DMS153 treated with DMSO at 0.1 percent for 48 hours (cell line): ENCODE measurements around the gene RBM15.

Experiments used
- DNase-seq: peaks from one replicate; lab custom pipeline; 2025; ENCODE audit not compliant: unreplicated experiment; lab: John Stamatoyannopoulos, UW

The RBM15 gene

DNA sequence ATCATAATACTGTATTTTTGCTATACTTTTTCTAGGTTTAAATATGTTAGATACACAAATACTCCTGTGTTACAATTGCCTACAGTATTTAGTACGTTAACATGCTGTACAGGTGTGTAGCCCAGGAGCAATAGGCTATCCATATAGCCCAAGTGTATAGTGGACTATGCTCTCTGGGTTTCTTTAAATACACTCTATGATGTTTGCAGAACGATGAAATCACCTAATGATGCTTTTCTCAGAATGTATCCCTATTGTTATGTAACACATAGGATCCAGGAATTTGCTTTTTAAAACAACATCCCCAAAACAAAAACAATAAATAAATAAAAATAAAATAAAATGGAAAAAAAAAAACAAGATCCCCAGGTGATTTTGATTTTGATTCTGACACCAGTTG lies 18.1 kb upstream of the RBM15 start:
- DNase-seq: no peak

DNA sequence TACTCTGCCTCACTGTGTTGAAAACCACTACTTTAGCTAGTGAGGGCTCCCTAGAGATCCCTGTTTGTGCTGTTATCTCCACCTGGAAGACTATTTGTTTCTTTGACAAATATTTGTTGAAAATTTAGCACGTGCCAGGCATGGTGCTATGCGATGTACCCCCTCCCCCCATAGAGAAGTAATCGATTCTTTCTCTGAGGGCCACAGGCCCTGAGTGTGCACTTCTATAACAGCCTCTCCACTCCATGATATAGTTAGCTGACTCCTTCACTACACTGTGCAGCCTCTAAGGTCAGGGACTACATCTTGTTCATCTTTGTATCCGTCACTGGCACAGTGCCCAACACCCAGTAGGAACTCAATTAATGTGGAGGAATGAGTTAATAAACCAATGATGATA lies 17.3 kb upstream of the RBM15 start:
- no peak for DNase-seq

DNA sequence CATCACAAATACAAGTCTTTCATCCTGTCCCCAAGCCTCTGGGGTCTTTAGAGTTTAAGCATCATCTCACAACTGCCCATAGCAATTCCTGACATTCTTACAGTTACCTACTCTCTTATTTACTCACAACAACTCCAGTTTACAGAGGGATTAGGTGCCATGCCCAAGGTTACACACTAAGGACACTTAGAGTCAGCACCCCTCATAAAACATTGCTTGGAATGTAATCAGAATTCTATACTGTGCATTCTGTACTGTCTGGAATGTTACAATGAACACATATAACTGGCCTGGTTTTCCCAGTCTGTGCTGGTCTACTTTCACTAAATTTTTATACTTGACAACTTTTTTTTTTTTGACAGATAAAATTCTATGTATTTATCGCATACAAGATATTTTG lies 14.5 kb upstream of the RBM15 start:
- no peak for DNase-seq

DNA sequence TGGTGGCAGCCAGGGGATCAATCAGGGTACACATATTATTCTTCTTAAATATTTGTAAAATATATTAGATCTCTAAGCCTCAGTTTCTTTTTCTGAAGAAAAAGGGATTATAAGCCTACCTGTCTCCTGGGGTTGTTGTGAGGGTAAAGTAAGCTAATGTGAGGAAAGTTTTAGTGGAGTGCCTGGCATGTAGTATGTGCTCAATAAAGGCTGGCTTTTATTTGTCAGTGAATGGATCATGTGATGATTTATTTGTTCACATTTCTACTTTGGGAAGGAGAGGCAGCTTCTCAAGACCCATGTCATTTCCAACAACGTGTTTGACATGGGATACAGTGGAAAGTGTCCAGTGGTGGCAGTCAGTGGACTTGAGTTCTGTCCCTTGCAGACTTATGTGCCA lies 12.4 kb upstream of the RBM15 start:
- no peak for DNase-seq

DNA sequence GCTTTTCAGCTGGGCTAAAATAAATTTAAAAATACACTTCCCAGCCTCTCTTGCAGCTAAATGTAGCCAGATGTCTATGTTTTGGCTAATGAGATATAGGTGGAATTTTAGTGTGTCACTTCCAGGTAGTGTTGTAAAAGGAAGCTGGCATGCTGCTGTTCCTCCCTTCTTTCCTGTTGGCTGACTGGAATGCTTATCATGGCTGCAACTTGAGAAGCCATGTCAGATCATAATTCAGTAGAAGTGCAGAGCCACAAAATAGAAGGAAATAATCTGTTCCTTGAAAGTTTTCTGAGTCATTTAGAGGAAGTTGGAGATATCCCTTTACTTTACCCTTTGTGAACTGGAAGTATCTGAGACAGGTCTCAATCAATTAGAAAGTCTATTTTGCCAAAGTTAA lies 10.9 kb upstream of the RBM15 start:
- no peak for DNase-seq

DNA sequence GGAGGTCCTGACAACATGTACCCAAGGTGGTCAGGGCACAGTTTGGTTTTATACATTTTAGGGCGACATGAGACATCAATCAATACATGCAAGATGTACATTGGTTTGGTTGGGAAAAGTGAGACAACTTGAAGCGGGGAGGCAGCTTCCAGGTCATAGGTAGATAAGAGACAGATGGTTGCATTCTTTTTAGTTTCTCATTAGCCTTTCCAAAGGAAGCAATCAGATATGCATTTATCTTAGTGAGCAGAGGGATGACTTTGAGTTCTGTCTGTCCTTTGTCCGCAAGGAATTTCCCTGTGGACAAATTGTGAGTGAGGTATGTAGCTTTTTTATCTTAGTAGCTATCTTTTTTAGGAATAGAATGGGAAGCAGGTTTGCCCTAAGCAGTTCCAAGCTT lies 10.5 kb upstream of the RBM15 start:
- DNase-seq: no peak

DNA sequence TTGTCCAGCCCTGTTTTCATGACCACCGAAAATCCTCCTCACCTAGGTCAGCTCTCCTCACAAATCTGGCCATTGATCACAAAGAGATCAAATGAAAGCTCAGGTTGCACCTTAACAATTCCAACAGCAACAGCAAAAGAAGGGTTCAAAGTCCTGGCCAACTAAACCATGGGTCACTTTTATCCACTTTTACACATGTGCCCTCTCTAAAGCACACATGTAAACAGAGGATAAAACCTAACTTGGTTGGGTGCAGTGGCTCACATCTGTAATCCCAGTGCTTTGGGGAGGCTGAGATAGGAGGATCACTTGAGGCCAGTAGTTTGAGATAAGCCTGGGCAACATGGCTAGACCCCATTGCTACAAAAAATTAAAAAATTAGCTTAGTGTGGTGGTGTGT lies 3.9 kb upstream of the RBM15 start:
- DNase-seq: no peak

DNA sequence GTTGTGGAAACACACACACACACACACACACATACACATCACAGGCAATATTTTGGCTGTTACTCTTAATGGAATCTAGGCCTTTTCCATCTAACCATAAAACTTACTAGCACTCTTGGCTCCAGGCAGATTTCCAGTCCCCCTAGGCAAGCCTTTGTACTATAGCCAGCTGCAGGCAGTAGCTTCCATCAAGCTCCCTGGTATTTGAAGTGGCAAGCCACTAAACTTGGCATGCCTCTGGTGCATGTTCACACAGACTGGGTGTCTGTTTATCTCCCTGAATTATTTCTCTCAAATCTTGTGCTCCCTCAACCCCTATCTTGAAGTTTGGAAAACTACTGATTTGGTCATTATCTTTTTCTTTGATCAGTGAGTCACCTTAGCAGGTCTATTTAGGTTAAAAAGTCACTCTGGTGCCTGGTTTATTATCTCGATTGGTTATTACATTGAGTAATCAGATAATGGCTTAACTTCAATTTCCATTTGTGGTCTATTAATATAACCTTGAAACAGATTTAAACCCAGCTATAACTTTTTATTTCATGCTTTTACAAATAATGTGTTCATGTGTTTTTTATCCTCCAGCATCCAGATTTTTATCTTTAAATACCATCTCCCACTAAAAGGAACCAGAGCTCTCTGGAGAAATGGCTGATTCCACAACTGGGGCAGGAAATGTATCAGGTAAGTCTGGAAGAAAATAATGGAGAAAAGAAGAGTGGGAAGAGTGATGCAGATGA lies 2.7 kb upstream of the RBM15 start:
- DNase-seq: no peak

DNA sequence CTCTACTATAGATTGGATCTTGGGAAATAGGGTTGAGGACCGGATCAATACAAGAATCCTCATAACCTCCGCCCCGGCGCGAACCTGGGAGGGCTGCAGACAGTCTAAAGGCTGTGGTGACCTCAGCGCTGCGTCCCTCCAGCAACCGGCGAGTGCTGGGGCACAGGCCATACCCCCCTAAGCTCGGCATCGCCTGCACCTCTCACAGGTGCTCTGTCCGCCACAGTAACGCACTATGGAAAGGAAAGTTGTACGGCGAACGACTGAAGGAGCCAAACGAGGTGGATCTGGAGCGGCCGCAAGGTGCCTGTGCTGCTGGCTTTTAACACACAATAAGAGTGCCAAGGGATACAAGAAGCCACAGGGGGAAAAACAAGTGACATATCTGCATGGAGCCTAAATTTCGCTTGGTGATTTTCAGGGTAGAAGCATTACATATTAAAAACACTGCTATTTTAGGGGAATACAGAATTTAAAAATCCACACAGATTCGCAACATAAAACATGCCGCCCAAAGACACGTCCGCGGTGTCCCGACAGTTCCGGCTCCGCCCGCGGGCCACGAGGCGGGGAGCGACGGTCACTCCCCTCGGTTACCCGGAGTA lies 1.4 kb upstream of the RBM15 start:
- no peak for DNase-seq

DNA sequence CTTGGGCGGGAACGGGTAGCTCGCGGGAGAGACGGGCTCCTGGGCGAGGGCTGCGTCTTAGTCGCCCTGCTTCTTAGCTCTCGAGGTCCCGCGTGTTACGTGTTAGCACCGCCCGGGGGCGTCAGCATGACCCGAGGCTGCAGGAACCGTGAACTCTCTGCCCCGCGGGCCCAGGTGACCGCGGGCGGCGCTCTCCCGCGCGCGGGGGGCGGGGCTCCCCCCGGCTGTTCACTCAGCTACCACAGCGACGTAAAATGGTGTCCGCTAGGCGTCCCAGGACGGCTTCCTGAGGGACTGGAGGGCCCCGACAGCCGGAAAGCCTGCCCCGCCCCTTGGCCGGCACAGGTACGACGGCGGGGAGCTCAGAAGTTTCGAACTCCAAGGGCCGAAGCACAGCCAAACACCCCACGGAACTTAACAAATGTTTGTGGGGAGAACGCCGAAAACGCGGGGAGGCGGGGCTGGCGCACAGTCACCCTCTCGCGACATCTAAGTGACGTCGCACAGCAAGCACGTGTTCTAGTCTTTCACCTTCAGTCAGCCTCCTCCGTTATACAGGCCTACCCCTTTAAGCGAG lies 780 bp upstream of the RBM15 start:
- peak; percentile 90 for DNase-seq

DNA sequence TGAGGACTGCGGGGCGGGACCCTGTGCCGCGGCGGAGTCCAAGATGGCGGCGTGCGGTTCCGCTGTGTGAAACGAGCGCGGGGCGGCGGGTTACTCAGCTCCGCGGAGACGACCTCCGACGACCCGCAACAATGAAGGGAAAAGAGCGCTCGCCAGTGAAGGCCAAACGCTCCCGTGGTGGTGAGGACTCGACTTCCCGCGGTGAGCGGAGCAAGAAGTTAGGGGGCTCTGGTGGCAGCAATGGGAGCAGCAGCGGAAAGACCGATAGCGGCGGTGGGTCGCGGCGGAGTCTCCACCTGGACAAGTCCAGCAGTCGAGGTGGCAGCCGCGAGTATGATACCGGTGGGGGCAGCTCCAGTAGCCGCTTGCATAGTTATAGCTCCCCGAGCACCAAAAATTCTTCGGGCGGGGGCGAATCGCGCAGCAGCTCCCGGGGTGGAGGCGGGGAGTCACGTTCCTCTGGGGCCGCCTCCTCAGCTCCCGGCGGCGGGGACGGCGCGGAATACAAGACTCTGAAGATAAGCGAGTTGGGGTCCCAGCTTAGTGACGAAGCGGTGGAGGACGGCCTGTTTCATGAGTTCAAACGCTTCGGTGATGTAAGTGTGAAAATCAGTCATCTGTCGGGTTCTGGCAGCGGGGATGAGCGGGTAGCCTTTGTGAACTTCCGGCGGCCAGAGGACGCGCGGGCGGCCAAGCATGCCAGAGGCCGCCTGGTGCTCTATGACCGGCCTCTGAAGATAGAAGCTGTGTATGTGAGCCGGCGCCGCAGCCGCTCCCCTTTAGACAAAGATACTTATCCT lies 430 bp downstream of the RBM15 start:
- no peak for DNase-seq

DNA sequence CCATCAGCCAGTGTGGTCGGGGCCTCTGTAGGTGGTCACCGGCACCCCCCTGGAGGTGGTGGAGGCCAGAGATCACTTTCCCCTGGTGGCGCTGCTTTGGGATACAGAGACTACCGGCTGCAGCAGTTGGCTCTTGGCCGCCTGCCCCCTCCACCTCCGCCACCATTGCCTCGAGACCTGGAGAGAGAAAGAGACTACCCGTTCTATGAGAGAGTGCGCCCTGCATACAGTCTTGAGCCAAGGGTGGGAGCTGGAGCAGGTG lies 961 bp downstream of the RBM15 start:
- DNase-seq: no peak

DNA sequence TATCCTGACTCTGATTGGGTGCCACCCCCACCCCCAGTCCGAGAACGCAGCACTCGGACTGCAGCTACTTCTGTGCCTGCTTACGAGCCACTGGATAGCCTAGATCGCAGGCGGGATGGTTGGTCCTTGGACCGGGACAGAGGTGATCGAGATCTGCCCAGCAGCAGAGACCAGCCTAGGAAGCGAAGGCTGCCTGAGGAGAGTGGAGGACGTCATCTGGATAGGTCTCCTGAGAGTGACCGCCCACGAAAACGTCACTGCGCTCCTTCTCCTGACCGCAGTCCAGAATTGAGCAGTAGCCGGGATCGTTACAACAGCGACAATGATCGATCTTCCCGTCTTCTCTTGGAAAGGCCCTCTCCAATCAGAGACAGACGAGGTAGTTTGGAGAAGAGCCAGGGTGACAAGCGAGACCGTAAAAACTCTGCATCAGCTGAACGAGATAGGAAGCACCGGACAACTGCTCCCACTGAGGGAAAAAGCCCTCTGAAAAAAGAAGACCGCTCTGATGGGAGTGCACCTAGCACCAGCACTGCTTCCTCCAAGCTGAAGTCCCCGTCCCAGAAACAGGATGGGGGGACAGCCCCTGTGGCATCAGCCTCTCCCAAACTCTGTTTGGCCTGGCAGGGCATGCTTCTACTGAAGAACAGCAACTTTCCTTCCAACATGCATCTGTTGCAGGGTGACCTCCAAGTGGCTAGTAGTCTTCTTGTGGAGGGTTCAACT lies 2.1 kb downstream of the RBM15 start:
- DNase-seq: no peak

DNA sequence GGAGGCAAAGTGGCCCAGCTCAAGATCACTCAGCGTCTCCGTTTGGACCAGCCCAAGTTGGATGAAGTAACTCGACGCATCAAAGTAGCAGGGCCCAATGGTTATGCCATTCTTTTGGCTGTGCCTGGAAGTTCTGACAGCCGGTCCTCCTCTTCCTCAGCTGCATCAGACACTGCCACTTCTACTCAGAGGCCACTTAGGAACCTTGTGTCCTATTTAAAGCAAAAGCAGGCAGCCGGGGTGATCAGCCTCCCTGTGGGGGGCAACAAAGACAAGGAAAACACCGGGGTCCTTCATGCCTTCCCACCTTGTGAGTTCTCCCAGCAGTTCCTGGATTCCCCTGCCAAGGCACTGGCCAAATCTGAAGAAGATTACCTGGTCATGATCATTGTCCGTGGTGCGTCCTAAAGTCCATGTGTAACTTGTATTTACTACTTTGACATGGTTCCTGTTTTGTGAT lies 2.7 kb downstream of the RBM15 start:
- no peak for DNase-seq

DNA sequence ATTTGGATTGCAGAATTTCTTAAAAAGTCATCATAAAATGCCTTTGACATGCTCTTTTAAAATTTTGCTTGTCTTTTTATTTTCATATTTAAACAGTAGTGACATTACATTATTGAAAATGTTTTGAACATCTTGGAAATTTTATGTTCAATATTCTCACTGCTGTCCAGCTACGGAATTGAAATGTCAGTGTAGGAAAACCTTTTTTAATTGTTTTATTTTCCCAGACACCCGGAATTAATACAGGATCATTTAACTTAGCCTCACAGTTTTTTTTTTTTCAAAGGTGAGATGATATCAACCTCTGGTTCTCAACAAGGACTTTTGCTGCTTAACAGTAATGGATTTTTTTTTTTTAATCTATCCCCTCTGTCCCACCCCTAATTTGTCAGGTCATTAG lies 4.1 kb downstream of the RBM15 start:
- no peak for DNase-seq

DNA sequence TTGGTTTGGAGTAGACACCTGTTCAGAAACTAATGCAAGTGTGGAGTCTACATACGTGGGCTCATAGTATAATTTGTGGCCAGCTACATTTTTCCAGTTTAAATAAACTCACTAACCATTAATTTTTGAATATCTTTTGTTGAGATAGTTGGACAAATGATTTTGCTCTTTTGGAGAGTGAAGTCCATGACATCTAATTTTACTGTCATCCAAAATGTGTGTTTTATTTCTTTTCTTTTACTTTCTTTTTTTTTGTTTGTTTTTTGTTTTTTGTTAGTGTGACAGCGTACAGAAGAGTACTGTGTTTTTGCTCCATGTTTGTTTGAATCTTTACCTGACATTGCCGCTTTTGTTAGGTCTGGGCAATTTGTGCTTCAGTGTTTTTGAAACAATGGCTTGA lies 5.0 kb downstream of the RBM15 start:
- DNase-seq: no peak

DNA sequence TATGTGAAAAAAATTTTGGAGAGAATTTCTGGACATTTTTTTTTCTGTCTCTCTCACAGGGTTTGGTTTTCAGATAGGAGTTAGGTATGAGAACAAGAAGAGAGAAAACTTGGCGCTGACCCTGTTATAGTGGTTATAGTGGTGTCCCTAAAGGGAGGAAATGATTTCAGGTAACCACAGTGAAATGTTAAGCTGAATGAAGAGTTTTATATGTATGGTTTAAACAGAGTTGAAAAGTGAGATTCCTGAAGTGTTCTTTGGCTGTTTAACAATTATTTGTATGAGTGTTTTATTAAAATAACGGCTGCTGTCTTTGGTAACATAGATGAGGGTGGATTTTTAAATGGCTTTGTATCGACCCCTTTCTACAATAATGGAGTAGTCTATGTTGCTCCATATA lies 6.3 kb downstream of the RBM15 start:
- DNase-seq: no peak

DNA sequence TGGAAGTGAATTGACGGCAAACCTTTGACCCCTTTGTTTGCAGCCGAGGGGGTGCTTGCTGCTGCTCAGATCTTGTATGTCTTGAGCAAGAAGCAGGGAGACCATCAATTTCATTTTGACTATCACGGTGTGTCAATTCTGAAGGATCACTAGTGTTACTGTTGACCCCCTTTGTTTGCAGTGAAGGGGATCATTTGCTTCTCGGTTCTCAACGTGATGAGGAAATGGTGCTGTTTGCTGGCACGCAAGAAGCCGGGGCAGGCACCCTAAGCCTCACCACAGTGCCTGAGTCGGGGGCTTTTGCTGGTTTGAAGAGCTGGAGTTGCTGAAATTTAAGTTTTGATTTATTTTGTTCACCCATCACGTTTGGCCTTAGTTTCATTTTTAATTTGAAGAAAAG lies 7.5 kb downstream of the RBM15 start:
- no peak for DNase-seq

DNA sequence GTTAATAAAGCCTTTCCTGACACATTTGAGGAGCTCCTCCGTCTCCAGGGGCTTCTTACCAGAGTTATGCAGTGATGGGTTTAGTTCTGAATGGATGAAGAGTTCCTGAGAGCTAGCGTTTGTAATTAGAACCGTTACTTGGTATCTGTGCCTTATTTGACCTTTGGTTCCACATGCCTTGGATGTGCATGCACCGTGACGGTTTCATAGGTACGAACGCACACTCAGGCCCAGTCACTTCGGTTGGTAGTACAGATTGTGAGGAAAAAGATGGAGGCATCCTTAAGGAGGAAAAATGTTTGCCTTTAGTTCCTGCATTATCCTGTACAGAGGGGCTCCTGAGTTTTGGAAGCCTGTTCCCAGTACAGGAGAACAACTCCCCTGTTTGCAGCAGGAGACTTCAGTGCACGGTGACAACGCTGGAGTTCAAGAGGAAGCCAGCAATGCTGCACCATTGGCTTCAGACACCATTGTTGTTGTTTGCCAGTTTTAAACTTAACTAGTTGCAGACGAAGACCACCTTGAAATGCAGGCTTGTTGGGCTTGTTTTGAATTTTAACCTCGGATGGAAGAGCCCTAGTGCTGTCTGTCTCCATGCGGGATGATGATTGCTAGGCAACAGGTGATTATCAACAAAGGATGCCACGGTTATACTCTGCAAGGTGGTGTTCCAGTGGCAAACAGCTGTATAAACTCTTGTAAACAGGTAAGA lies 8.2 kb downstream of the RBM15 start:
- no peak for DNase-seq

DNA sequence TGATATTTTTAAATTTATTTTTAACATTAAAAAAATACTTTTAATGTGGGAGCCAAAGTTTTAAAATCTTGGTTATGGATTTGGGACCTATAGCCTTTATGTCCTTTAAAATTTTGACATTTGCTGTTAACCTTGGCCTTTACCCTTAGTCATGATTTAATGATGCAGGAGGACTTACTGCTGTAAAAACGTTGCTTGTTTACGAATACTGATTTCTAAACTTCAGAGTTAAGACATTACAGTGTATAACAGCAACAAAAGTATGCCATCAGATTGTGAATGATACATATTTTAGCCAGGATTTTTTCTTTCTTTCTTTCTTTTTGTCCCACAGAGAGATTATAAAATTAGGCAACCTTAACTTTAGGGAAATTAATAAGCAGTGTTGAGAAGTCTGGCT lies 8.9 kb downstream of the RBM15 start:
- DNase-seq: no peak

DNA sequence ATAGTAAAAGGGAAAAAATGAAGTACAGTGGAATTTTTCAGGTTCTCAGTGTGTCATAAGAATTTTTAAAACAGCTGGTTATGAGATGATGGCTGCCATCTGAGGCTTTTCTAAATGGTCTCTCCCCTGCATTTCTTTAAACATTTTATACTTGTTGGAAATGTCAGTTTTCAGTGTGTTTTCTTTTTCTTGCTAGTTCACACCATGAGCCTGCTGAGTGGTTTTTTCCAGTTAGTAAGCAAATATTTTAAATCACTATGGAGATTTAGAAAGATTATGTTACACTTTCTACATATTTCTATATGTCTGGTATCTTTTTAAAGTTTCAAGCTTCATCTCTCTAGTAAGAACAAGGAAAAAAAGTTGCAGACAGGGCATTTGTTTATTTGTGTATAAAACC lies 9.6 kb downstream of the RBM15 start:
- DNase-seq: no peak
